Activated CD4-positive, alpha-beta T cell treated with anti-CD3 and anti-CD28 coated beads, Interleukin-2, amount 50 U/mL, for 4 hours (primary cell): ENCODE measurements around the gene LRP11.

ENCODE experiments used
- DNase-seq, 2 experiments: peaks; one replicate each; pipeline ENCODE4 v3.0.0-alpha.2; 2020

Gene LRP11

GRCh38 chr6:149771925-149772324 lies 92.2 kb downstream of the LRP11 start:
- no peak for DNase-seq

GRCh38 chr6:149771185-149771584 lies 93.0 kb downstream of the LRP11 start:
- no peak for DNase-seq

- DNase-seq, result no peak
These were observed 94.5 kb downstream of the LRP11 start for GRCh38 chr6:149769676-149770075.
